HUES48 (cell line): ENCODE data around the gene IL23A.

Source experiments
- H3K27ac ChIP-seq: one replicate; pipeline ENCODE4 v1.7.0; 2013; ENCODE audit warnings: low read depth, low read length, inconsistent platforms
- H3K27me3 ChIP-seq: 2 replicates; pipeline ENCODE4 v1.6.1; 2013; ENCODE audit warnings: mild to moderate bottlenecking, low read length; ENCODE audit not compliant: control insufficient read depth, insufficient read depth
- H3K36me3 ChIP-seq: 2 replicates; pipeline ENCODE4 v1.6.1; 2013; ENCODE audit warnings: low read length; ENCODE audit not compliant: control insufficient read depth, insufficient read depth
- H3K4me1 ChIP-seq: 2 replicates; pipeline ENCODE4 v1.6.1; 2013; ENCODE audit warnings: mild to moderate bottlenecking, low read length; ENCODE audit not compliant: control insufficient read depth, insufficient read depth
- H3K4me3 ChIP-seq: 2 replicates; pipeline ENCODE4 v1.5.1; 2013; ENCODE audit warnings: mild to moderate bottlenecking, low read depth, low read length
- H3K9ac ChIP-seq: 2 replicates; pipeline ENCODE4 v1.6.1; 2013; ENCODE audit warnings: mild to moderate bottlenecking, low read depth, low read length, moderate library complexity
- H3K9me3 ChIP-seq: 2 replicates; pipeline ENCODE4 v1.6.1; 2013; ENCODE audit warnings: low read length; ENCODE audit not compliant: control insufficient read depth, insufficient read depth

Gene IL23A

GRCh38 chr12:56387152-56387736 lies 48.6 kb downstream of the IL23A start:
- no peaks in the 10 kb centered on the region for H3K9me3 ChIP-seq
- no peaks in the 10 kb centered on the region for H3K36me3 ChIP-seq
- H3K4me3 ChIP-seq, result no peak overlapping the region
- H3K27ac ChIP-seq, result no peak overlapping the region
- 0 out of 2 replicates have a peak, but pooled peaks cover 6% of the 10 kb centered on the region for H3K4me1 ChIP-seq
- no peak overlapping the region for H3K9ac ChIP-seq
- no peaks in the 10 kb centered on the region for H3K27me3 ChIP-seq

GRCh38 chr12:56389412-56389811 lies 50.7 kb downstream of the IL23A start:
- no peaks in the 10 kb centered on the region for H3K9me3 ChIP-seq
- H3K4me1 ChIP-seq, result 0 out of 2 replicates have a peak, but pooled peaks cover 6% of the 10 kb centered on the region
- no peak overlapping the region for H3K9ac ChIP-seq
- H3K36me3 ChIP-seq, result no peaks in the 10 kb centered on the region
- no peak overlapping the region for H3K27ac ChIP-seq
- H3K4me3 ChIP-seq, result no peak overlapping the region
- no peaks in the 10 kb centered on the region for H3K27me3 ChIP-seq
